Natural killer cell (primary cell): Measurements from ENCODE around the gene DCTN2. TPM values are rescaled to one million over a fixed set of nuclear protein-coding genes. Genes with fewer than 3 reads are reported as not detected.

Experiments used
- ATAC-seq, 3 donors: fragments of 150-1000 bp in 2 of 3; fragments of 200-7000 bp in 1 of 3; cut with Tn5 transposase; 1 replicate in 1 of 3; 2 replicates in 2 of 3; pipeline ENCODE4 v1.10.0; 2021; ENCODE audit warnings: mild to moderate bottlenecking in 2 of 3, moderate library complexity in 2 of 3
- DNase-seq, 2 donors: peaks; one replicate each; pipeline versions ENCODE4 v3.0.0 to v3.0.0-alpha.2; 2013 to 2021; ENCODE audit warnings: mixed read lengths in 1 of 2
- H3K27ac ChIP-seq: one replicate; pipeline ENCODE4 v1.5.1; 2013; ENCODE audit warnings: mild to moderate bottlenecking, low read length
- H3K27me3 ChIP-seq: one replicate; pipeline ENCODE4 v1.6.1; 2013; ENCODE audit warnings: low read length; ENCODE audit not compliant: control insufficient read depth, insufficient read depth
- H3K36me3 ChIP-seq: one replicate; pipeline ENCODE4 v1.6.1; 2013; ENCODE audit warnings: low read length; ENCODE audit not compliant: control insufficient read depth, insufficient read depth
- H3K4me1 ChIP-seq: one replicate; pipeline ENCODE4 v1.6.1; 2013; ENCODE audit warnings: low read length; ENCODE audit not compliant: control insufficient read depth, insufficient read depth
- H3K4me3 ChIP-seq: one replicate; pipeline ENCODE4 v1.5.1; 2013; ENCODE audit warnings: low read length
- H3K9me3 ChIP-seq: one replicate; pipeline ENCODE4 v1.6.1; 2013; ENCODE audit warnings: low read length; ENCODE audit not compliant: control insufficient read depth, insufficient read depth
- H3K27ac Mint-ChIP-seq, 2 donors: one replicate each; pipeline ENCODE4 v1.8.0; 2022; ENCODE audit warnings: mild to moderate bottlenecking in 2 of 2, mixed read lengths in 2 of 2, moderate library complexity in 1 of 2
- H3K27me3 Mint-ChIP-seq, 2 donors: one replicate each; pipeline ENCODE4 v1.8.0; 2022; ENCODE audit warnings: low read depth in 2 of 2, mixed read lengths in 2 of 2
- H3K36me3 Mint-ChIP-seq: one replicate; pipeline ENCODE4 v1.8.0; 2022; ENCODE audit warnings: mixed read lengths
- H3K4me1 Mint-ChIP-seq, 2 donors: one replicate each; pipeline ENCODE4 v1.8.0; 2022; ENCODE audit warnings: mixed read lengths in 2 of 2
- H3K4me3 Mint-ChIP-seq: one replicate; pipeline ENCODE4 v1.8.0; 2022; ENCODE audit warnings: mild to moderate bottlenecking, moderate library complexity, mixed read lengths
- H3K9me3 Mint-ChIP-seq, 2 donors: one replicate each; pipeline ENCODE4 v1.8.0; 2022; ENCODE audit warnings: mixed read lengths in 2 of 2
- CTCF ChIP-seq: fragments of 200-600 bp; IDR thresholded peaks from one replicate; pipeline ENCODE4 v1.8.0; 2022; ENCODE audit warnings: antibody characterized with exemption
- WGBS: methylation state at CpG from one replicate; pipeline ENCODE4 v1.1.7; 2013; ENCODE audit warnings: missing lambda C conversion rate; ENCODE audit not compliant: insufficient coverage; 5-methylcytosine and 5-hydroxymethylcytosine counted together
- intact Hi-C: fragments of 100-400 bp; cut with micrococcal nuclease; formaldehyde crosslinking; loops from one replicate; pipeline ENCODE4 v1.14.2; 2022
- total RNA-seq, 4 donors: library from RNA; stranded (reverse); fragments of 120-200 nt in 1 of 4; gene quantifications; one replicate each; pipeline versions ENCODE4 v1.2.3 to v1.2.4, GENCODE V29; 2013 to 2022

Gene DCTN2
- total RNA-seq, 3 donors from 2014 or later (not counting 1 experiment from before 2014, with no cell fraction given), result 65.5 to 76.5 (median 71.8) TPM

- Histone ChIP-seq H3K36me3 (no peaks in the 10 kb centered on the region), H3K4me3 (no peak overlapping the region), H3K27ac (no peak overlapping the region), H3K27me3 (peaks cover 3% of the 10 kb centered on the region), H3K4me1 (no peaks in the 10 kb centered on the region), H3K9me3 (no peaks in the 10 kb centered on the region)
- Mint-ChIP-seq H3K27ac (no peak overlapping the region), H3K9me3 (no peaks in the 10 kb centered on the region), H3K4me3 (no peak overlapping the region), H3K4me1 (peaks cover 8 to 9% of the 10 kb centered on the region in 2 donors), H3K36me3 (peaks cover 6% of the 10 kb centered on the region), H3K27me3 (peaks cover 13 to 20% of the 10 kb centered on the region in 2 donors)
- no peak for DNase-seq
- TF ChIP-seq CTCF, result no peak
- ATAC-seq, result no peak
- intact Hi-C loops, result no loop called here
- 97% methylated on average over 2 of the region's 2 CpGs for WGBS
These were observed 37.1 kb upstream of the DCTN2 start for GRCh38 chr12:57584050-57584449.

- no peaks in the 10 kb centered on the region for H3K4me1 ChIP-seq
- H3K4me3 Mint-ChIP-seq, result no peak overlapping the region
- H3K4me3 ChIP-seq, result no peak overlapping the region
- 50% methylated on average over 13 of the region's 13 CpGs for WGBS
- H3K27ac Mint-ChIP-seq, result peak overlapping the region in 1 of 2 donors; percentile 24
- ATAC-seq (peak; percentile 99 to 100 (median 100)), DNase-seq (peak; percentile 45 to 90)
- H3K27me3 ChIP-seq, result peaks cover 2% of the 10 kb centered on the region
- peaks cover 13 to 20% of the 10 kb centered on the region in 2 donors for H3K27me3 Mint-ChIP-seq
- no peaks in the 10 kb centered on the region for H3K36me3 ChIP-seq
- H3K27ac ChIP-seq, result no peak overlapping the region
- peak; percentile 90 for TF ChIP-seq CTCF
- H3K9me3 ChIP-seq, result no peaks in the 10 kb centered on the region
- H3K36me3 Mint-ChIP-seq, result peaks cover 6% of the 10 kb centered on the region
- no peaks in the 10 kb centered on the region for H3K9me3 Mint-ChIP-seq
- intact Hi-C loops, result loop anchor here (1.0 to 2.0 kb wide), 4 partner anchors 38 to 322 kb away; partner anchors contain the start of gene B4GALNT1
- H3K4me1 Mint-ChIP-seq, result peaks cover 8 to 9% of the 10 kb centered on the region in 2 donors
These were observed 36.2 kb upstream of the DCTN2 start for GRCh38 chr12:57583008-57583831.

GRCh38 chr12:57582440-57582839, 35.4 kb upstream of the DCTN2 start:
- DNase-seq, result no peak
- intact Hi-C loops, result loop anchor here (2.0 kb wide), 2 partner anchors 50 to 110 kb away; partner anchors contain the start of gene B4GALNT1
- Histone ChIP-seq H3K27me3 (no peaks in the 10 kb centered on the region), H3K27ac (no peak overlapping the region), H3K36me3 (no peaks in the 10 kb centered on the region), H3K9me3 (no peaks in the 10 kb centered on the region), H3K4me1 (no peaks in the 10 kb centered on the region), H3K4me3 (no peak overlapping the region)
- WGBS, result no CpG with 5 or more reads among the region's 1 CpG
- no peak for TF ChIP-seq CTCF
- Mint-ChIP-seq H3K4me3 (no peak overlapping the region), H3K27me3 (peaks cover 13 to 20% of the 10 kb centered on the region in 2 donors), H3K36me3 (peaks cover 6% of the 10 kb centered on the region), H3K27ac (no peak overlapping the region), H3K9me3 (no peaks in the 10 kb centered on the region), H3K4me1 (peaks cover 8 to 9% of the 10 kb centered on the region in 2 donors)
- ATAC-seq, result no peak
